HT-29 (cell line): Measurements from ENCODE around the gene NPVF. TPM values are rescaled to one million over a fixed set of nuclear protein-coding genes. Genes with fewer than 3 reads are reported as not detected.
A peak's percentile ranks its signal among the peaks of the same experiment; 100 is the strongest.

Experiments used
- DNase-seq: peaks from one replicate; pipeline ENCODE4 v3.0.0-alpha.2; 2015; ENCODE audit warnings: low spot score
- total RNA-seq: library from RNA; depleted of rRNA; stranded (reverse); fragments of >200 nt; shearing (Covaris generic); gene quantifications from 2 replicates; pipeline ENCODE4 v1.2.3, GENCODE V29; 2014

The NPVF gene
- total RNA-seq, 1 experiment from 2014 or later: not detected

DNA sequence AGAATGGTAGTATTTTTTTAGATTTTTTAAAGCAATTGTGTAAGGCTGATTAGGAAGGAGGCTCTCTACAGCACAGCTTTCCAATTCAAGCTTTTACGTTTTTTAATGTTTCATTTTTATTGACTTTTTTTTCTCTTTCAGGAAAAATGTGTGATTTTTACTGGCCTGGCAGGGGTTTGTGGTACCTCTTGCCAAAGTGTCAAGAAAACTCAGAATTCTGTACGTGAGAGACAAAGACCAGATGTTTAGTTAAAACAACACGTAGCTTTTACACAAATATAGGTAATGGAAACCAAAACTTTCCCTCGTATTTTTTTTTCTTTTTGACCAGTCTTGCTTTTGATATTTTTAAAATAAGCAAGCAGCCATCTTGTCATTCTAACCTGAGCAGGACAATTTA, 6.0 kb upstream of the NPVF start:
- no peak for DNase-seq

DNA sequence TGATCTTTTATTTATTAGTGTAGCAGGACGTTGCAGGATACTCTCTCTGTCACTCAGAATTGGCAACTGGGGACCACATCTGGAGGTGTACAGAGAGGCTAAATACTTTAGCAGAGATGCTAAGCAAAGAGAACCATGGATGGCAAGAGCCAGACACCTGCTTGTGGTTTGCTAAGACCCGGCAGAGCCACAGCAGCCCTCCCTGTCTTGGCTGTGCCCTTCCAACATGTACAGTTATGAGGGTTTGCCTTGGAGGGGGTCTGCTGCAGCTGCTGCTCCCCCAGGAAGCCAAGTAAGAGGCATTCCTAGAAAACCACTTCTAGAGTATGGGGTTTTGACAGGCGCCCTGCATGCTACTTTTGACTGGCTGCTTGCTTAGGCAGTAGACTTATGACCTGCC, 5.1 kb downstream of the NPVF start:
- no peak for DNase-seq

DNA sequence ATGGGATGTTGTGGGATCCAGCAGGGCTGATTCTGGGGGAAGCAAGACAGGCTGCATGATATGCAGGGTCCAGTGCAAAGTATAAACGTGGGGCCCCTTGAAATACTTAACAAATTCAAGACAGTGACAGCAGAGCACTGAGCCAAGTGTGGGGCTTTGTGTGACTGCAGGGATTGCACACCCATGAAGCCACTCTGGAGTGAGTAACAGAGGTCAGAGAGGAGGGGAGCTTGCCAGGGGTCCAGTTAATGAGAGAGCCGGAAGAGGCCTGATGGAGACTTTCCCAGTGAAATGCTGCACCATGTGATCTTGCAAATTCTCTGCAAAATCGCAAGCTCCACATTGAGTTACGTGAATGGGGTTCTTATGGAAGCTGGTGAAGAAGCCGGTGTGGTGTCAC, 5.6 kb downstream of the NPVF start:
- DNase-seq: no peak

DNA sequence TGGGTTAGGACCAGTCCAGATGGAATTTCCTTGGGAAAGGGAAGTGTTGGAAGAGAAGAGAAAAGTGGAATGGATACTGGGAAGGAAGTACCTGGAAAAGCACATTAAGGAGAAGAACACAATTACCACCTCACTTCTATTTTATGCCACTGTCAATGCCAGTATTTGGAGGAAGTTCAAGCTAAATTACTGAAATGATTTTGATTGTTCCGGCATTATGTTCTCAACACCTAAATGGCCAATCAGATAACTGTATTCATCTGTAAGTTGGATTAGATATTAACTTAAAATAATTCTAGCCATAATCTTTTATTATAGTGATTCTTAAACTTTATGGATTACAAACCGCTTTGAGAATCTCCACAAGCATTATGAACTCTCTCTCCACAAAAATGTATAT, 7.3 kb downstream of the NPVF start:
- no peak for DNase-seq

DNA sequence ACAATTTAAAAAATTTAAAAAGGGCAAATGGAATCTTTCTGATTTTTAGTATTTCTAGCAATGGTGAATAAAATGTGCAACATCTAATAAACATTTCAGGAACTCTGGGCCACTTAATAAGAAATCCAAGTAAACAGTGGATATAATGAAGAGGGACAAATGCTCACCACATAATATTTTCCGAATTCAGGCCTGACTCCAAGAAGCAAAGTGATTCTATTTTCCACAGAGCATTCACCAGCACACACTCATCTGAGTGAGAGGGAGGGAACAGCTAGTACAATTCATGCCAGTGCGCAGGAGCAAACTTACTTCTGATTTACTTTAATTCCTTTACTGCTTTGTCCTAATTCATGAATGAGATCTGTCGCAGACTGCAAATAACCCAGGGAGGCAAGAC, 10.1 kb downstream of the NPVF start:
- DNase-seq: no peak

DNA sequence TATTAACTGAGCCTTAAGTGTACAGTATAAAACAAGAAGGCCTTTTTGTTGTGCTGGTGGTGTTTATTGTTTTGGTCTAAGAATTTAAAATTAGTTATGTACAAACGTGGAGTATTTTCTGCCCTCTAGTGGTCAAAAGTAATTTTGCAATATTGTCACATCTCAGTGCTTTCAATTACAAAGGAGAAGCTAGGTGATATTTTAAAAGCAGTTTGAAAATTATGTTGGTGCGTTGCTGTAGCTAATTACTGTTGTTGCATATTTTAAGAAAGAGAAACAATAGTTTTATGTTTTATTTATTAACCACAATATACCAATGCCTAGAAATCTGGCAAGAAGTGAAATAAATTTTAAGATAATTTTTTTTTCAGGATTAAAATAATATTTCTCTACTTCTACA, 11.4 kb downstream of the NPVF start:
- DNase-seq: peak; percentile 85

DNA sequence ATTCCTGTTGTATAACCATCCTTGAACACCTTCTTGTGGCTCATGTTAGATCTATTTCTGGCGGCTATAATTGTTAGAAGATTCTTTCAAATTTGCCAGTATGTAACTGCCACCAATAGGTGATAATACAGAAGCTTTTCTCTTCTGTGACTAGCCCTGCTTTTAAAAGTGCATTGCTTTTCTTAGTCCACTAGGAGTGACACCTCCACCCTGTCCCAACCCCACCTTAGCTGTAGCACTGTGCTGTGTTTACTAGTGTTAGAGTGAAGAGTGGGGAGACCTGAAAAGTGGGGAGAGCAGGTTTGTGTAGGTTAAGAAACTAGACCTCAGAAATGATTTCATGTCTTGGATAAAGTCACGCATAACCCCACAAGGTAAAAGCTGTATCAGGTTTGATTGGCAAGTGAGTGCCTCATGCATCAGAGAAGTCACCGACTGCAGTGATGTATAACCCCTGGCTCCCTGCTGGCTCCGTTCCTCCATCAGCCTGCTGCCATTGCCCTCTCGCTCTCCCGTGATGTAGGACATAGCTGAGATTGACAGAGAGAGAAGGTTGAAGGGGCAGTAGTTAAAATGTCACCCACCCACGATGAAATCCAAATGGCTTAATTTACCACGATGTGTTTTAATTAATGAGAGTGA, 12.5 kb downstream of the NPVF start:
- peak; percentile 23 for DNase-seq

DNA sequence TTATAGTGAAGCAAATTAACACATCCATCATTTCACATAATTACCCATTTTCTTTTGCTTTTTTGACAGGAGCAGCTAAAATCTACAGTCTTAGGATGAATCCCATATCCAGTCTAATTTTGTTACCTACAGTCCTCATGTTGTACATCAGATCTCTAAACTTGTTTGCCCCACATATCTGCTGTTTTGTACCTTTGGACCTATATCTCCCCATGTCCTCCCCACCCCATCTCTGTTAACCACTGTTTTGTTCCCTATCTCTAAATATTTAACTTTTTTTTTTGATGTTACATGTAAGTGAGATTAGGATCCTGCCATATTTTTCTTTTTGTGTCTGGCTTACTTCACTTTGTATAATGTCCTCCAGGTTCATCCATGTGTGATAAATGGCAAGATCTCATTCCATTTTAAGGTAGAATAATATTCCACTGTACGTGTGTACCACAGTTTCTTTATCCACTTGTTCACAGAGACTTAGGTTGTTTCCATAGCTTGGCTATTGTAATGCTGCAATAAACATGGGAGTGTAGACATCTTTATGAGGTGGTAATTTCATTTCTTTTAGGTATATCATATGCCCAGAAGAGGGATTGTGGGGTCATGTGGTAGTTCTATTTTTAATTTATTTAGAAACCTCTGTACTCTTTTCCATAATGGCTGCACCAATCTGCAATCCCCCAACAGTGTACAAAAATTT, 19.6 kb downstream of the NPVF start:
- no peak for DNase-seq

DNA sequence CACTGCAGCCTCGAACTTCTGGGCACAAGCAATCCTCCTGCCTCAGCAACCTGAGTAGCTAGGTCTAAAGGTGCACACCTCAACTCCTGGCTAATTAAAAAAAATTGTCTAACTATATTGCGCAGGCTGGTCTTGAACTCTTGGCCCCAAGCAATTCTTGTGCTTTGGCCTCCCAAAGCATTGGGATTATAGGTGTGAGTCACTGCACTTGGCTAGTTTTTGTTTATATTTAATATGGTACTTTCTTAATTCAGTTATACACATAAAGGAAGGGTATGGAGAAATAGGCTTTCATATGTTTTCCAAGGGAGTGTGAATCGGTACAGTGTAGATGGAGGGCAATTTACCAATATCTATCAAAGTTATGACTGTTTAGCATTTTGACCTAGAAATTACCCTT, 20.4 kb downstream of the NPVF start:
- no peak for DNase-seq

DNA sequence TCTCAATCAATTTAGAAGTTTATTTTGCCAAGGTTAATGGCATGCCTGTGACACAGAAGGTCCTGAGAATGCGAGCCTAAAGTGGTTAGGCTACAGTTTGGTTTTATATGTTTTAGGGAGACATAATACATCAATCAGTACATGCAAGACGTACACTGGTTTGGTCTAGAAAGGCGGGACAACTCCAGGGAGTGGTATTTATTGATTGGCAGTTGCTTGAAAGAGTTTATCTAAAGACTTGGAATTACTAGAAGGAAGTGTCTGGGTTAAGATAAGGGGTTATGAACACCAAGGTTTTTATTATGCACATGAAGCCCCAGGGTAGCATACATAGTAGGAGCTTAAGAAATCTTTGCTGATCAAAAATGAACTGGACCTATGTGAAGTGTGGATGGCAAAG, 21.5 kb downstream of the NPVF start:
- no peak for DNase-seq

DNA sequence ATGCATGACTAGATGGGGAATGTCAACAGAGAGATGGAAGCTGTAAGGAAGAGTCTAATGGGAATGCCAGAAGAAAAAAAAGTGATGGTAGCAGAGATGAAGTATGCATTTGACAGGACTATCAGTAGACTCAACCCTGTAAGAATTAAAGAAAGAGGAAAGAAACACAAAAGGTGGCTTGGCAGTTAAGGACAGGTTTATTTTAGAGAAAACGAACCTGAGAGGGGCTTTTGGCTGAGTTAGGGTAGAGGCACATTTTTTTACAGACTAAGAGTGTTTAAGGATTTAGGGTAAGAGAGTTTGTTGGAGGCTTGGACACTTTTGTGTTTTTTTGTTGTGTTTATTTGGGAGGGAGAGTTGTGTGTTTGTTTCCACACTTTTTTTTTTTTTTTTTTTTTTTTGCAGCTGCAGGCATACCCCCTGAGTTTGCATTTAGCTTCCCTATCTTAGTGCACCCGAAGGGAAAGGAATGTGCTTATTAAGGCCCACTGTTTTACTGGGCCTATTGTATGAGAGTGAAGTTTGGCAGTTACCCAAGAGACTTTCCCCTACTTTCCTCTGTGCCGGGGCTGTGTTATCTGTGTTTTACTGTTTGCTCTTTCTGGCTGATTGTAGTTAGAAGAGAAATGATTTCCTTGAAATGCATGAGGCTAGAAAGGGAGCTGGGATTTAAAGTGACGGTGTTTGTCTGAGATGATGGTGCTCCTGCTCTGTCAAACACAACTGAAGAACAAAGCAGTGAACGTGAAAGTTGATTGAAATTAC, 32.0 kb downstream of the NPVF start:
- DNase-seq: peak; percentile 85

DNA sequence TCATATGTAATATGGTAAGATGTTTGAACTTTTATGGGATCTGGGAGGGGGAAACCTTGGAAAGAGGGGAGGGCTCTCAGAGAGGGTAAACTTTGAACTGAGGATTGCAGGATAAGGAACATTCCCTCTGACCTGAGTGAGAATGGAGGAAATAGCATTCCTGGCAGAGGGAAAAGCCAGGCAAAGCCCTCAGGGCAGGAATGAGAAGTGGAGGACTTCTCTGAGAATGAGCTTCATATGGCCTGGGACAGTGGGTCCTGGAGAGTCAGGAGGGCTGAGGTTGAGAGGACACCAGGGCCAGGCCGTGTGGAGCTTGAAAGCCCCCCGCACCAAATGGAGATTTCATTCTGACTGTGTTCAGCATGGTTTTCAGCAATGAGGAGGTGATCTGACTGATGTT, 34.2 kb downstream of the NPVF start:
- no peak for DNase-seq

DNA sequence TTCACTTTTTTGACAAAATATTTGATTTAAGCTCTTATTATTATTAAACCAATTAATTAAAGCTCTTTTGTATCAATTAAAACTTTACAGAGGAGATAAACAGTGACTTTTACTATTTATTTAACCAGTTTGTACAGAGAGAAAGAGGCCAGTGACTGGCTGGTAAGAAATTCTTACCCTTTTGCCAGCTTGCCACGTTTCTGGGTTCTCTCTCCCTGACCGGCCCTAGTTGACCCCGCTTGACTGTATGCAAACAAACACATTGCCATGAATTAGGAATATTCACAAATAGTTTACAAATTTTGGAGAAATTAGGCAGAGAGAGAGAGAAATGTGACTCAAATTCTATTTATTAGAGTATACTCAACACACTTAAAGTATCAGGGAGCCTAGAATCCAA, 36.2 kb downstream of the NPVF start:
- no peak for DNase-seq

DNA sequence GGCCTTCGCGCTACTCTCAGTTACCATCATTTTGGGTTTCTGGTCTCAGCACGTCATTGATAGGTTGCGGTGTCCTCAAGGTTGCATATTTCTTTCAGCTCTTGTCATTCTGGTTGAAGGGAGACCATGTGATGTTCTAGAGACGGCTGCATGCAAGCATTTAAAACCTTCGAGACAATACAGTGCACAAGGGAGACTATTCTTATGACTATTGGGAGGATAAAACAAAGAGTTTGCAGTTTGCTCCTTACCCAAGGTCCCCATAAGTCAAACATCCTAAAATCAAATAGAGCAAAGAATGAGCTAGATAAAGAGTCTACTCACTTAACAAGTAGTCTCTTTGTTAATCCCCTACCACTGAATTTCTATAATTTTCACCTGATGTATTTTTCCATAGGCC, 39.1 kb downstream of the NPVF start:
- no peak for DNase-seq

DNA sequence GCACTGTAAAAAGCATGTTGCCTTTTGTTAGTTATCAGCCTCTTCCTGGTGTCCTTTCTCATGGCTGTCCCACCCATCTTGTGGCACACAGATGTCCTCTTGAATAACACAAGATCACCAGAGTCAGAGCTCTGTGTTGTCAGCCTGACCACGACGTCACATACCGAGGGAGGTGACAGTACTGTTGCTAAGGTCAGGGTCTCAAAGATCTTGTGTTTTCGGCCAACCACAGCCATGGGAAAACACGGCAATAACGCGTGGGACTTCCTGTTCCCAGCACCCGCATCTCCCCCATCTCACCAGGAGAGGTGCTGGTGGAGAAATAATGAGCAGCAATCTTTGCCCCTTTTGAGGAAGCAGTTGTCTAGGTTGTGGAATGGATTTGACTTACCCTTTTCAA, 40.4 kb downstream of the NPVF start:
- peak; percentile 15 for DNase-seq

DNA sequence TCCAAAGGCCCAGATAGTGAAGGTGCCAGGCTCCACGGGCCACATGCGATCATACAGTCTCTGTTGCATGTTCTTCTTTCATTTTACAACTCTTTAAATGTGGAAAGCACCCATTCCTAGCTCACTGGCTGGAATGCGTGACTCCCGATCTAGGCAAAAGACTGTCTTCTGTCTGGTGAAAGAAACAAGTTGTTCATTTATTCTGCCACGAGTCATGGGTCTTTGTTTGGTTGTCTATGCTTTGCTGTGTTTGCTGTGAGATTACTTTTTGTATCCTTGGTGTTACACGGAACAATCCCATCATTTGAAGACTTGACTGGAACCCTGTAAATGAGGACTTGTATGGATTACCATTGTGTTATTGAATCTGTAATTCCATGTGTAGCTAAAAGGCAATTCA, 41.9 kb downstream of the NPVF start:
- DNase-seq: no peak

DNA sequence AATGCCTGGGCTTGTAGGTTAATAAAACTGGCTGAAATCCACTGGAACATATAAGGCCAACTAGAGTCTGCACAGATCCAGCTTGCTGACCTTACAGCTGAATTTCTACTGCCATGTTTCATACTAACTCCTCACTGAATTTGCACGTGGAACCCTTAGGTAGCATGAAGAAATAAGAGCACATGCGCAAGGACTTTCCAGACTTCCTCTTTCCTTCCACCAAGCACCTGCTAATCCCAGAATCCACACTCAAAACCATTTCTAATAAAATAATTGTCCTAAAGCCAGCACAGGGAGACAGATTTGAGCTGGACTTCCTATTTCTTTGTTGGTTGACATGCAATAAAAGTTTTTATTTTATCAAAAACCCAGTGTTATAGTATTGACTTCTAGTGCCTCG, 46.8 kb downstream of the NPVF start:
- DNase-seq: no peak

DNA sequence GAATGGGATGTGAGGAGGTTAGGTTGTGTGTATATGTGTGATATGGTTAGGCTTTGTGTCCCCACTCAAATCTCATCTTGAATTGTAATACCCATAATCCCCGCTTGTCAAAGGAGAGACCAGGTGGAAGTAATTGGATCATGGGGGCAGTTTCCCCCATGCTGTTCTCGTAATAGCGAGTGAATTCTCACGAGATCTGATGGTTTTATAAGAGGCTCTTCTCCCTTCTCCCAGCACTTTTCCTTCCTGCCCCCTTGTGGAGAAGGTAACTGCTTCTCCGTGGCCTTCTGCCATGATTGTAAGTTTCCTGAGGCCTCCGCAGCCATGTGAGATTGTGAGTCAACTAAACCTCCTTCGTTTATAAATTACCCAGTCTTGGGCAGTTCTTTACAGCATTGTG, 47.3 kb downstream of the NPVF start:
- no peak for DNase-seq

DNA sequence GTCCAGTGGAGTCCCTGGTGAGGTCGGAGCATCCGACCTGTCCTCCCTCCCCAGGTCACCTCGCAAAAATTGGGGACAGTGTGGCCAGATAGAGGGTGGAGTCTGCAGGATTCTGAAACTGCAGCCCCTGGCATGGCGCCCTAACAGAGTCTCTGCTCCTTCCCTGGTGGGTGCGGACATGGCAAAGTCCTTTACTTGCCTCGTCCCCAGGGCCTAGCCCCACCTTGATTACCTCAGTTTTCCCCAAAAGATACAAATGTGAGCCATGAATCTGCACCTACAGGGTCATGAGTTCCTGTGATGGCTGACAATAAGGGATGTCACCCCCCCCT, 47.7 kb downstream of the NPVF start:
- no peak for DNase-seq

DNA sequence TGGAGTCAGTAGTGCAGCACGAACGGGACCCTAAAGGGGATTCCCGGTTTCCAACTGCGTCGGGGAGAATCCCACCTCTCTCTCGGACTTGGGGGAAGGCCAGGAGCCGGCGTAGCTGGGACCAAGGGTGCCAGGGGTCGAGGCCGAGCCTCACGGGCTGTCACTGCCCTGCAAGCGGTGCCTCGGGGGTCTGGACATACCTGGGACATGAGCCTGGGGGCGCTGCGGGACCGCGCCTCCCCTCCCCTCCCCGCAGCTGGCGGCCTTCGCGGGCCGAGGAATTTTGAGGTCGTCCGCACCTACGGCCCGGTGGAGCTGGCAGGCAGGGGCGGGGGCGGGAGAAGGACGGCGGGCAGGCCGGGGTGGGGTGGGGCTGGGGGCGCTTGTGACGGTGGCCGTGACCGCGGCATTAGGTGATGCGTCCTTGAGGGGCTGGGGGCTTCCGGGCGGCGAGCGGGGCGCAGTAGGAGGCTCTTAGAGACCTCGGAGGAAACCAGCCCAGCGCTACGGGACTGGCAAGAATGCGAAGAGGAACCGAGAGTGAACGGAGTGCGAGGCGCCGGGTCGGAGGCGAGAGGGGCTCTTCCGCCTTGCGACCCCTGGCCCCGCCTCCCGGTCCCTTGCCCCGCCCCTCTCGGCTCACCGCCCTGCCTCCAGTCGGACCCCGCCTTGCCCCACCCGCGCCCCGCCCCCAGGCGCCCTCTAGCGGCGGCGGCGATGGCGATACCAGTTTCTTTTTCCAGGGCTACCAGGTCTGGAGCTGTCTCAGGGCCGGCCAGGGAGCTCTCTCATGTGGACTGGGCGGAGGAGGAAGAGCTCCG, 48.3 kb downstream of the NPVF start:
- peak; percentile 87 for DNase-seq

DNA sequence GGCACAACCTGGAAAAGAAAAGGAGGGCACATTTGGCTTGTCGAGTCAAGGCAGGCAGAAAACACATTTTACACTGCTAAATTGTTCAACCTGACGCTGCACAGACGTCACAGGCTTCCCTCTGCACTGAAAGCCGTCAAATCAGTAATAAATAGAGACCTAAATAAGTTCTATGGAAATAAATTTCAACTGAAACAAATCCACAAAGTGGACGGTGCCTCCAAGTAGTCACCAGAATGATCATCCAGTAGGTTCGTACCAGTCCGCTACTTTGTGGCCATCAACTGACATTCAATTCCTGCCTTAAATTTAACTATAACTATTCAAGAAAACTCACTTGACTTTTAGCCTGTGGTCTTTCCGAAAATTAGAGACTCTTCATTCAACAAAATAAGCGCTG, 49.0 kb downstream of the NPVF start:
- DNase-seq: no peak
